Epithelial cell of proximal tubule (primary cell): ENCODE measurements around the gene SDF2L1. TPM values are rescaled to one million over a fixed set of nuclear protein-coding genes. Genes with fewer than 3 reads are reported as not detected.
"Not testable (repeated sequence)": the region's sequence is repeated elsewhere in the genome, so short reads cannot be mapped to it uniquely, and the experiment has no call there.

ENCODE experiments used
- DNase-seq: peaks from one replicate; pipeline ENCODE4 v3.0.0-alpha.2; 2011; ENCODE audit warnings: low read depth
- H3K4me3 ChIP-seq: 2 replicates; pipeline ENCODE4 v1.5.1; 2011; ENCODE audit warnings: low read depth, mild to moderate bottlenecking, low read length
- total RNA-seq: library from RNA; depleted of rRNA; stranded (reverse); fragments of >200 nt; gene quantifications from 2 replicates; pipeline ENCODE4 v1.2.3, GENCODE V29; 2015
- TF ChIP-seq, protein P1 (sequence below): conservative IDR thresholded peaks from 2 replicates; pipeline ENCODE4 v1.5.1; 2012; ENCODE audit warnings: low read depth, mild to moderate bottlenecking, low read length

SDF2L1 gene
- total RNA-seq, 1 donor from 2014 or later, result 93.2 TPM

- DNase-seq, result no peak
- H3K4me3 ChIP-seq, result no peak overlapping the region
- TF ChIP-seq, protein P1, sequence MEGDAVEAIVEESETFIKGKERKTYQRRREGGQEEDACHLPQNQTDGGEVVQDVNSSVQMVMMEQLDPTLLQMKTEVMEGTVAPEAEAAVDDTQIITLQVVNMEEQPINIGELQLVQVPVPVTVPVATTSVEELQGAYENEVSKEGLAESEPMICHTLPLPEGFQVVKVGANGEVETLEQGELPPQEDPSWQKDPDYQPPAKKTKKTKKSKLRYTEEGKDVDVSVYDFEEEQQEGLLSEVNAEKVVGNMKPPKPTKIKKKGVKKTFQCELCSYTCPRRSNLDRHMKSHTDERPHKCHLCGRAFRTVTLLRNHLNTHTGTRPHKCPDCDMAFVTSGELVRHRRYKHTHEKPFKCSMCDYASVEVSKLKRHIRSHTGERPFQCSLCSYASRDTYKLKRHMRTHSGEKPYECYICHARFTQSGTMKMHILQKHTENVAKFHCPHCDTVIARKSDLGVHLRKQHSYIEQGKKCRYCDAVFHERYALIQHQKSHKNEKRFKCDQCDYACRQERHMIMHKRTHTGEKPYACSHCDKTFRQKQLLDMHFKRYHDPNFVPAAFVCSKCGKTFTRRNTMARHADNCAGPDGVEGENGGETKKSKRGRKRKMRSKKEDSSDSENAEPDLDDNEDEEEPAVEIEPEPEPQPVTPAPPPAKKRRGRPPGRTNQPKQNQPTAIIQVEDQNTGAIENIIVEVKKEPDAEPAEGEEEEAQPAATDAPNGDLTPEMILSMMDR, result peak; percentile 40
Observed at GRCh38 chr22:21673534-21674321, 31.6 kb downstream of the SDF2L1 start.

- TF ChIP-seq, protein P1, result no peak
- DNase-seq, result no peak
- H3K4me3 ChIP-seq, result no peak overlapping the region
Observed at GRCh38 chr22:21674638-21675245, 32.6 kb downstream of the SDF2L1 start.

GRCh38 chr22:21677606-21678443 is 35.7 kb downstream of the SDF2L1 start:
- TF ChIP-seq, protein P1, result no peak
- no peak for DNase-seq
- no peak overlapping the region for H3K4me3 ChIP-seq

DNA sequence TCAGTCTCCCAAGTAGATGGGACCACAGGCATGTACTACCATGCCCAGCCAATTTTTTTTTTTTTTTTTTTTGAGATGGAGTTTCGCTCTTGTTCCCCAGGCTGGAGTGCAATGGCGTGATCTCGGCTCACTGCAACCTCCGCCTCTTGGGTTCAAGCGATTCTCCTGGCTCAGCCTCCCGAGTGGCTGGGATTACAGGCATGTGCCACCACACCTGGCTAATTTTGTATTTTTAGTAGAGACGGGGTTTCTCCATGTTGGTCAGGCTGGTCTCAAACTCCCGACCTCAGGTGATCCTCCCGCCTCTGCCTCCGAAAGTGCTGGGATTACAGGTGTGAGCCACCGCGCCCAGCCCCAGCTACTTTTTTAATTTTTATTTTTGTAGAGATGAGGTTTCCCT is 36.7 kb downstream of the SDF2L1 start:
- DNase-seq, H3K4me3 ChIP-seq: not testable (repeated sequence)

DNA sequence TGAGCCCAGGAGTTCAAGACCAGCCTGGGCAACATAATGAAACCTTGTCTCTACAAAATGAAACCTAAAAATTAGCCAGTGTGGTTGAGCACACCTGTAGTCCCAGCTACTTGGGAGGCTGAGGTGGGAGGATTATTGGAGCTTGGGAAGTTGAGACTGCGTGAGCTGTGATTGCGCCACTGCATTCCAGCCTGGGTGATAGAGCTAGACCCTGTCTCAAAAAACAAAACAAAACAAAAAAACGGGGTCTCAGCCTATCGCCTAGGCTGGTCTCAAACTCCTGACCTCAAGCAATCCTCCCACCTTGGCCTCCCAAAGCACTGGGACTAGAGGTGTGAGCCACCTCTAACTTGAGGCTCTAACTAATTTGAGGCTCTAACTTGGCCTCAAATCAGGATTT is 37.3 kb downstream of the SDF2L1 start:
- H3K4me3 ChIP-seq, result no peak overlapping the region
- TF ChIP-seq, protein P1, result no peak
- no peak for DNase-seq

- TF ChIP-seq, protein P1, result no peak
- DNase-seq, result no peak
- no peak overlapping the region for H3K4me3 ChIP-seq
Observed at GRCh38 chr22:21680830-21681565, 38.9 kb downstream of the SDF2L1 start.
